Retinal pigment epithelial cell (primary cell): ENCODE data around the gene TRRAP.

Source experiments
- DNase-seq: peaks from one replicate; pipeline ENCODE4 v3.0.0-alpha.2; 2010; ENCODE audit warnings: low read depth
- H3K4me3 ChIP-seq: 2 replicates; pipeline ENCODE4 v1.5.1; 2011; ENCODE audit warnings: mild to moderate bottlenecking, low read length, control low read depth, moderate library complexity
- CTCF ChIP-seq: conservative IDR thresholded peaks from 2 replicates; pipeline ENCODE4 v1.5.1; 2011; ENCODE audit warnings: low read depth, low read length, control low read depth, inconsistent platforms

TRRAP gene

DNA sequence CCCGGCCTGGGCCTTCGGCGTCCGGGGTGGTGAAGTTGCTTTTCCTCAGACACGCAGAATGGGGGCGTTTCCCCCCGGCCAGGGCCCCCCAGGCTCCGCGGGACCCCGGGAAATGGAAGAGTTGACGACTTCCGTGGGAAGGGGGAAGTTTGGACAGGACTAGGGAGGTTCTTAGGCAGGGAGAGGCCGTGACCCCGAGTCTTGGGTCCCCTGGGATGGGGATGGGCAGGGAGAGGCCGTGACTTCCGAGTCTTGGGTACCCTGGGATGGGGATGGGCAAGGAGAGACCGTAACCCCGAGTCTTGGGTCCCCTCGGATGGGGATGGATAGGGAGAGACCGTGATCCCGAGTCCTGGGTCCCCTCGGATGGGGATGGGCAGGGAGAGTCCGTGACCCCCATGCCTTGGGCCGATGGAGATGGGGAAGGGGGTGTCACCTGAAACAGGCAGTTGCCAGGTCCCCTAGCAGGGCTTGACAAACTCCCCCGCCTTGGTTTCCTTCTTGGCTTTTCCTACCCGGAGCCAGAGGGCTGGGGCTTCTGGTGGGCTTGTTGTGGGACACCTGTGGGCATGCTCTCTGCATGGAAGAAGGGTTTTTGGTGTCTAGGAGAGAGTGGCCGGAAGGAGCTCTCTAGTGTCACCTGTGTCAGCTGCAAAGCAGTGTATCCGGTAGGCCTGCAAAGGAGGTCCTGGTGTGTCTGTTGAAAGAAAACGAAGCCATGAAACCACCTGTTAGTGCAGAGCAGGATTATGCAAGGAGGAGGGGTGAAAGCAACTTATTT, 1.1 kb downstream of the TRRAP start:
- no peak for DNase-seq
- H3K4me3 ChIP-seq = peak overlapping the region; percentile 88
- peak; percentile 18 for TF ChIP-seq CTCF

DNA sequence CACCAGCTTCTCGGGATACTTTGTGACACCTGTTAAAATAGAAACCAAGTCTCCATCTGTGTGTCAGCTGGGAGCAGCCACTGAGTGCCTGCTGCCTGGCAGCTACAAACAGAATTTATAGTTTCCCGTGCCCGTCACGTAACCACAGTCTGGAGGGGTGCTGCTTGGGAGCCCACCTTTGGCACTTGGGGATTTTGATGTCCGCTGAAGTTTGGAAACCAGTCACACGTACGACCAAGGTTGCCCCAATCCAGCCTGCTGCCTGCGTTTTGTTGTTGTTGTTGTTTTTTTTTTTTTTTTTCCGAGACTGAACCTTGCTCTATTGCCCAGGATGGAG, 1.6 kb downstream of the TRRAP start:
- no peak for TF ChIP-seq CTCF
- DNase-seq = no peak
- peak overlapping the region; percentile 88 for H3K4me3 ChIP-seq

GRCh38 chr7:98880485-98880884, 2.2 kb downstream of the TRRAP start:
- no peak for DNase-seq
- no peak for TF ChIP-seq CTCF
- H3K4me3 ChIP-seq = no peak overlapping the region

GRCh38 chr7:98881561-98882315, 3.4 kb downstream of the TRRAP start:
- TF ChIP-seq CTCF = no peak
- DNase-seq = no peak
- H3K4me3 ChIP-seq = no peak overlapping the region

GRCh38 chr7:98884416-98884815, 6.1 kb downstream of the TRRAP start:
- TF ChIP-seq CTCF = no peak
- no peak for DNase-seq
- H3K4me3 ChIP-seq = no peak overlapping the region

GRCh38 chr7:98887038-98887437, 8.7 kb downstream of the TRRAP start:
- DNase-seq = no peak
- TF ChIP-seq CTCF = no peak
- H3K4me3 ChIP-seq = no peak overlapping the region

DNA sequence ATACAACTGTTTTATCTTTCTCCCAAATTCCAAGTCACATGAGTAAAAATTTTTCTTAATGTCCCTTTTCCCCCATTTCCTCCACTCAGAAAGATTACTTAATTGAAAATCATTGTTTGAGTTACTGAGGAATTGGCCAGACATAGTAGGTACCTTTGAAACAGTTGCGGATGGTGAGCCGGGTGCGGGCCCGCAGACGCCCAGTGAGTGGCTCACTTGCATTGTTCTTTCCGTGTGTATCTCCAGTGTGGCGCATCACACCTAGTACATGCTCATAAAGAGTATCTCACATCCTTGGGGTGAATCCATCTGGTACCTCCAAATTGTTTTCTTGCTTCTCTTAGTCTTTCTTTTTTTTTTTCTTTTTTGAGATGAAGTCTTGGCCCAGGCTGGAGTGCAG, 14.3 kb downstream of the TRRAP start:
- DNase-seq = no peak
- no peak for TF ChIP-seq CTCF

More for the DNA sequence above, 14.3 kb downstream of the TRRAP start:
- H3K4me3 ChIP-seq = no peak overlapping the region
